Choroid plexus epithelial cell (primary cell): ENCODE data around the gene GRIN2D.

Experiments
- DNase-seq: peaks from one replicate; pipeline ENCODE4 v3.0.0-alpha.2; 2010; ENCODE audit warnings: low read depth
- H3K4me3 ChIP-seq: 2 replicates; pipeline ENCODE4 v1.5.1; 2011; ENCODE audit warnings: low read depth, mild to moderate bottlenecking, control low read depth, low read length, moderate library complexity
- TF ChIP-seq, protein P1 (sequence below): conservative IDR thresholded peaks from 2 replicates; pipeline ENCODE4 v1.5.1; 2011; ENCODE audit warnings: low read depth, mild to moderate bottlenecking, control low read depth, inconsistent platforms, low read length, moderate library complexity

The GRIN2D gene

DNA sequence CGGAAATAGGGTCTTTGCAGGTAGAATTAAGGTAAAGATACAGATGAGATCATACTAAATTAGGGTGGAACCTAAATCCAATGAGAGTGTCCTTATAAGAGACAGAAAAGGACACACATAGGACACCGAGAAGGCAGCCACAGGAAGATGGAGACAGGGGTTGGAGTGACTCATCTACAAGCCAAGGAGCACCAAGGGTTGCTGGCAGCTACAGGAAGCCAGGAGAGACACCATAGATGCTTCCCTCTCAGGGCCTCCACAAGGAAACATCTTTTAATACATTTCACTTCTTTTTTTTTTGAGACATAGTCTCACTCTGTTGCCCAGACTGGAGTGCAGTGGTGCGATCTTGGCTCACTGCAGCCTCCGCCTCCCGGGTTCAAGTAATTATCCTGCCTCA is 39.8 kb upstream of the GRIN2D start:
- DNase-seq: peak; percentile 39
- TF ChIP-seq, protein P1, sequence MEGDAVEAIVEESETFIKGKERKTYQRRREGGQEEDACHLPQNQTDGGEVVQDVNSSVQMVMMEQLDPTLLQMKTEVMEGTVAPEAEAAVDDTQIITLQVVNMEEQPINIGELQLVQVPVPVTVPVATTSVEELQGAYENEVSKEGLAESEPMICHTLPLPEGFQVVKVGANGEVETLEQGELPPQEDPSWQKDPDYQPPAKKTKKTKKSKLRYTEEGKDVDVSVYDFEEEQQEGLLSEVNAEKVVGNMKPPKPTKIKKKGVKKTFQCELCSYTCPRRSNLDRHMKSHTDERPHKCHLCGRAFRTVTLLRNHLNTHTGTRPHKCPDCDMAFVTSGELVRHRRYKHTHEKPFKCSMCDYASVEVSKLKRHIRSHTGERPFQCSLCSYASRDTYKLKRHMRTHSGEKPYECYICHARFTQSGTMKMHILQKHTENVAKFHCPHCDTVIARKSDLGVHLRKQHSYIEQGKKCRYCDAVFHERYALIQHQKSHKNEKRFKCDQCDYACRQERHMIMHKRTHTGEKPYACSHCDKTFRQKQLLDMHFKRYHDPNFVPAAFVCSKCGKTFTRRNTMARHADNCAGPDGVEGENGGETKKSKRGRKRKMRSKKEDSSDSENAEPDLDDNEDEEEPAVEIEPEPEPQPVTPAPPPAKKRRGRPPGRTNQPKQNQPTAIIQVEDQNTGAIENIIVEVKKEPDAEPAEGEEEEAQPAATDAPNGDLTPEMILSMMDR: no peak
- H3K4me3 ChIP-seq: no peak overlapping the region

DNA sequence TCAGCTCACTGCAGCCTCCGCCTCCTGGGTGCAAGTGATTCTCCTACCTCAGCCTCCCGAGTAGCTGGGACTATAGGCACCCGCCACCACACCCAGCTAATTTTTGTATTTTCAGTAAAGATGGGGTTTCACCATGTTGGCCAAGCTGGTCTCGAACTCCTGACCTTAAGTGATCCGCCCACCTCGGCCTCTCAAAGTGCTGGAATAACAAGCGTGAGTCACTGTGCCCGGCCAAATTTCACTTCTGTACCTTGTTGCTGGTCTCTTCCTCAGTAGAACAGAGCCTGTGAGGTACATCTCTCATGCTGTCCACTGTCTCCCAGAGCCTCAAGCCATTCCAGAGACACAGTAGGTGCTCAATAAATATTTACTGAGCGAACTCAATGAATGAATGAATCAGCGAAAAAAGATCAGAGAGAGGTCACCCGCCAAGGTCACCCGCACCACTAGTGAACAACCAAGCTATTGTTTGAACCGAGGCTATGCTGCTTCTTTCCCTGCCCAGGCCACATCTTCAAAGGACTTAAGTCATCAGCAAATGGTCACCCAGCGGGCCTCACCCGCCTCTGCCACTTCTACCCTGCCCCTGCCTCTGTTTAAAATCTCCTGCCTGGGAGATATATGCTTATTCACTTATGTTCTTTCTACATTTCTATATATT is 39.0 kb upstream of the GRIN2D start:
- no peak overlapping the region for H3K4me3 ChIP-seq
- TF ChIP-seq, protein P1: no peak
- peak; percentile 40 for DNase-seq

DNA sequence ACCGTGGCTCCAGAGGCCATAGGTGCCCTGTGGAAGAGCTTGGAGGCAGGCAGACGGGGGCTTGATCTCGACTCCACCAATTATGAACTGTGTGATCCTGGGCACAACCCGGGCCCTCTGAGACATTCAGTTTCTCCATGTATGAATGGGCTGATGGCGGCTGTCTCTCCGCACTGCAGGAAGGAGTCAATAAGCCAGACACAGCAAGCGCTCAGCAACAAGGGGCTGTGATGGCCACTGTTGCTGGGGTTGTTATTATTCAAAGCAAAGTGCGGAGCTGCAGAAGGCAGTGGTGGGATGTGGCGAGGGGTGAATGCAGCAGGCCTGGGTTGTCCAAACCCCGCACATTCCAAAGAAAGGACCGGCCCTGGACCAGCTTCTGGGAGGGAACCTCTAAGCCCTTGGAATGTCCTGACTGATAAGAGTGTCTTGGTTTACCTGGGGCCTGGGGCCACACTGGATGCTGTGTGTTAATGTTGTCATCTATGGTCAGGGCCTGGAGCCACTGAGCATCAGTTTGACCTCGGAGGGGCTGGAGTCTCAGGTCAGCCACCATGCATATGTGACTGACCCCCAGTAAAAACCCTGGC is 38.0 kb upstream of the GRIN2D start:
- TF ChIP-seq, protein P1: no peak
- no peak overlapping the region for H3K4me3 ChIP-seq
- DNase-seq: no peak

DNA sequence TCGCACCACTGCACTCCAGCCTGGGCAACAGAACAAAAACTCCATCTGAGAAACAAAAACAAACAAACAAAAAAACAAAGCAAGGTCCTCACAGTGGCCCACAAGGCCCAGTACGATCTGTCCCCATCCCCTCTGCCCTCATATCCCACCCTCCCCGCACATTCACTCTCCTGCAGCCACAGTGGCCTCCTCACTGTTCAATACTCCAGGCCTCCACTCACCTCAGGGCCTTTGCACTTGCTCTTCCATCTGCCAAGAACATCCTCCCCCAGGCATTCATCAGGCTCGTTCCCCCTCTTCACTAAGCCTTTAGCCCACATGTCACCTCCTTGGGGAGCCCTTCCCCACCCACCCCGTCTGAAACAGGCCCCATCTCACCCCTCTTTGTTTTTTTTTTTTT is 34.3 kb upstream of the GRIN2D start:
- no peak overlapping the region for H3K4me3 ChIP-seq
- no peak for DNase-seq
- TF ChIP-seq, protein P1: no peak

DNA sequence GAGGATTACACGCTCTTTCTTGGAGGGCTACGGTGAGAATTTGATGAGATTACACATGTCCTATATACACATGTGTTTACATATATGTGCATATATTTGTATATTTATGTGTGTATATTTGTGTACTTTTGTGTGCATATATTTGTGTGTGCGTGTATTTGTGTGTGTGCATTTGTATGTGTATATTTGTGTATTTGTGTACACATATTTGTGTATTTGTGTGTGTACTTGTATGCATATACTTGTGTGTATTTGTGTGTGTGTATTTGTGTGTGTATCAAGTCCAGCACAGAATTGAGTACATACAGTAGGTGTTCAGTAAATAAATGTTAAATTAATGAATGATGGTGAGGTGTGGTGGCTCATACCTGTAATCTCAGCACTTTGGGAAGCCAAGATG is 31.6 kb upstream of the GRIN2D start:
- no peak for DNase-seq
- no peak overlapping the region for H3K4me3 ChIP-seq
- TF ChIP-seq, protein P1: no peak

GRCh38 chr19:48362716-48363499 is 30.6 kb upstream of the GRIN2D start:
- TF ChIP-seq, protein P1: no peak
- peak overlapping the region; percentile 66 for H3K4me3 ChIP-seq
- DNase-seq: peak; percentile 98
